Measurements from ENCODE around the gene UBE2E1.

The UBE2E1 gene

DNA sequence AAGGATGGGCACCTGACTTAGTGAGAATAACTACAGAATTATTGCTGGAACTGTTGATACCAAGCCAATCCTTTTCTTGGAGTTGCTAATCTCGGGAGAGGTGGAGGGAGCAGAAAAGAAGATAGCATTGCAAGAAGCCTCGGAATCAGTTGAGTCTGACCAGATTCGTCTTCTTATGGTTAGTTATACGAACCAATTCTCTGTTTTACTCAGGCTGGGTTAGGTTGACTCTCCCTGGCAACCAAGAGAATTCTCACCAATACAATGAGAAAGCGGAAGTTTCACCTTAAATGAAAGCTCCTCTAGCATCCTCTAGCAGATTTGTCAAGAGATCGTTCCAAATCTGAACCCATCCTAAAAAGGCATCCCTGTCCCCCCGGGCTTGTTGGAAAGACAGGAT, 43.5 kb upstream of the UBE2E1 start:
- TF ChIP-seq, protein P1, sequence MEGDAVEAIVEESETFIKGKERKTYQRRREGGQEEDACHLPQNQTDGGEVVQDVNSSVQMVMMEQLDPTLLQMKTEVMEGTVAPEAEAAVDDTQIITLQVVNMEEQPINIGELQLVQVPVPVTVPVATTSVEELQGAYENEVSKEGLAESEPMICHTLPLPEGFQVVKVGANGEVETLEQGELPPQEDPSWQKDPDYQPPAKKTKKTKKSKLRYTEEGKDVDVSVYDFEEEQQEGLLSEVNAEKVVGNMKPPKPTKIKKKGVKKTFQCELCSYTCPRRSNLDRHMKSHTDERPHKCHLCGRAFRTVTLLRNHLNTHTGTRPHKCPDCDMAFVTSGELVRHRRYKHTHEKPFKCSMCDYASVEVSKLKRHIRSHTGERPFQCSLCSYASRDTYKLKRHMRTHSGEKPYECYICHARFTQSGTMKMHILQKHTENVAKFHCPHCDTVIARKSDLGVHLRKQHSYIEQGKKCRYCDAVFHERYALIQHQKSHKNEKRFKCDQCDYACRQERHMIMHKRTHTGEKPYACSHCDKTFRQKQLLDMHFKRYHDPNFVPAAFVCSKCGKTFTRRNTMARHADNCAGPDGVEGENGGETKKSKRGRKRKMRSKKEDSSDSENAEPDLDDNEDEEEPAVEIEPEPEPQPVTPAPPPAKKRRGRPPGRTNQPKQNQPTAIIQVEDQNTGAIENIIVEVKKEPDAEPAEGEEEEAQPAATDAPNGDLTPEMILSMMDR (IDR thresholded peaks at IDR 0.05; ENCODE audit: low read depth, low read length, missing control alignments): no peak
- H3K4me3 ChIP-seq (ENCODE audit: low read depth, low read length): peak overlapping the region; percentile 17; the same call in 1 of the 2 replicates
- peak; percentile 80 for DNase-seq (ENCODE audit: low read depth)

DNA sequence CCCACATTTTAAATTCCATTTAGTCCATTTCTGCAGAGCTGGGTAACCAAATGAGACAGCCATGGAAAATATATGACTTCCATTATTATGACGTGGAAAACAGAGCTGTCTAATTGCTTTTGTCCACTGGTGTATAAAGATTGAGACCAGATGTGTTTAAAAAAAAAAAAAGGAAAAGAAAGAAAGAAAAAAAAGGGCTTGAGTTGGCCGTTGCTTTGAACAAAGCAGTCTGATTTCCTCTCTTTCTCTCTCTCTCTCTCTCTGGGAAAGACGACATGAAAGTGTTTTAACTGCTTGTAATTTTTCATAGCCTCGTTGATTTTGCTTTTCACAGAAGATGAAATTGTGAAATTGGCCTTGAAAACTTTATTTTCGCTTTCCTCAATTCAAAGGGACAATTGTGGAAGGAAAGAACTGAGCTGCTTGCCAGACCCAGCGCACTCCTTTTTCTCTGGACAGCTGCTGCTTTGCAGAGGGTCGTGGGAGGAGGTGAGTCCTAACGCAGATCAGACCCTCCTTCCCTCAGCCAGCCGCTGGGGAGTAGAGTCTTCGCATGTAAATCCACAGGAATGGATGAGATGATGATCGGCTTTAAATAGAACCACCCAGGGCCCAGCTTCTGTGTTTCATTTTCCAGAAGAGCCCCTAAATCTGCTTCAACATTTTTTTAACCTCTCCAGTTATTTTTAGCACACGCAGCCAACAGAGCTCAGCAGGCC, 42.8 kb upstream of the UBE2E1 start:
- TF ChIP-seq, protein P1 (IDR thresholded peaks at IDR 0.05; ENCODE audit: low read depth, low read length, missing control alignments): no peak
- no peak for DNase-seq (ENCODE audit: low read depth)
- H3K4me3 ChIP-seq (ENCODE audit: low read depth, low read length): peak overlapping the region; percentile 17; the same call in 1 of the 2 replicates

DNA sequence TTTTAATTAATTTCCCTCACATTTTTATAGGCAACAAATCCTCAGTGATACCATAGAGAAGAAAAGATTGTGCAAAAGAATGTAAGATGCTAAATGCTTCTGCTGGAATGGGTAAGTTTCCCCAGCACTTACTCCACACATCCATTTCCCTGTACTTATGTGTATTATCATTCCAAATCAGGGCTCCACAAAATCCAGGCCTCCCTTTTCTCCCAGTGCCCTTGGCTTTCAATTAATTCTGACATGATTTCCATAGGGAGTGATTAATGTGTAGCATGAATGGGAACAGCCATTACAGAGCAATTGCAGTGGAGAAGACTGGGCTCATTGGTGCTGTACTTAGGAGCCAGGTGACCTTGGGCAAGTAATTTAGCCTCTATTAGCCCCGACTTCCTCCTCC, 41.3 kb upstream of the UBE2E1 start:
- H3K4me3 ChIP-seq (ENCODE audit: low read depth, low read length): no peak overlapping the region
- DNase-seq (ENCODE audit: low read depth): no peak
- TF ChIP-seq, protein P1 (IDR thresholded peaks at IDR 0.05; ENCODE audit: low read depth, low read length, missing control alignments): no peak

DNA sequence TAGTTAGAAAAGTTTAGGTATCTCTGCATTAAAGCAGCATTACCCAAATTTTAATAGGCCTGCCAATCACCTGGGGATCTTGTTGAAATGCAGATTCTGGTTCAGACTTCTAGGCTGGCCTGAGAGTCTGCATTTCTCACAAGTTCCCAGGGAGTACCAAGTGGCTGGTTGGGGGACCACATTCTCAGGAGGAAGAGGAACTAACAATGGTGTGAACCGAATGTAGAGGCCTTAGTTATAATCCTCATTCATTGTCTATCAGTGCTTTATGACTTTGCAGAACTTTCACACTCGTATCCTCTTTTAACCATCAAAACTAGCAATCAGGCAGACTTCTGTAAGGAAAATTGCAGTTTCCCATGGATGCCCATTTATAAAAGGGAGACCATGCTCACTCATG, 38.2 kb upstream of the UBE2E1 start:
- TF ChIP-seq, protein P1 (IDR thresholded peaks at IDR 0.05; ENCODE audit: low read depth, low read length, missing control alignments): no peak

DNA sequence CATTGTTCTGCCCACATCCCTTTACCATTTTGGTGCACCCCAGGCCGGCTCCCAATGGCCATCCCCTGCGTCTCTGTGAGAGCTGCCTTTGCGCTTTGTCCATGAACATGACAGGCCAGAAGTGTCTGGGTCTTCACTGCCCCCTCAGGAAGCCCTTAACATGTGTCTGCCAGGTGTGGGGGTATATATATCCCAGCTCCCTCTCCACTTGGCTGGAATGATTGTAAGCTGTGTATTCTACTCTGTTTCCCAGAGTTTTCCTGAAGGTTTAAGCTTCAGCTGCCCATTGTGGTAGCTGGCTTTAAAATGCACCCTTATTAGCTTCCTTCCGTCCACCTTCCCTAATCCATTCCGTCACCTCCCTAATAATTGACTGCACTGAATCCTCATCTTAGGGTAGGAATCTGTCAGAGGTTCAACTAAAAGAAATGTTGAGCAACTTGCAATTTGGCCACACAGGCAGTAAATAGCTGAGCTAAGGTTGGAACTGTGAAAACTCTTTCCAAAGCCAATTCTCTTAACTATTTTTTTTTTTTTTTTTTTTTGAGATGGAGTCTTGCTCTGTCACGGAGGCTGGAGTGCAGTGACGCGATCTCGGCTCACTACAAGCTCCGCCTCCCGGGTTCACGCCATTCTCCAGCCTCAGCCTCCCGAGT, 30.4 kb upstream of the UBE2E1 start:
- TF ChIP-seq, protein P1 (IDR thresholded peaks at IDR 0.05; ENCODE audit: low read depth, low read length, missing control alignments): no peak
- H3K4me3 ChIP-seq (ENCODE audit: low read depth, low read length): no peak overlapping the region
- DNase-seq (ENCODE audit: low read depth): no peak

More for the DNA sequence above, 38.2 kb upstream of the UBE2E1 start:
- H3K4me3 ChIP-seq (ENCODE audit: low read depth, low read length): no peak overlapping the region
- DNase-seq (ENCODE audit: low read depth): no peak

DNA sequence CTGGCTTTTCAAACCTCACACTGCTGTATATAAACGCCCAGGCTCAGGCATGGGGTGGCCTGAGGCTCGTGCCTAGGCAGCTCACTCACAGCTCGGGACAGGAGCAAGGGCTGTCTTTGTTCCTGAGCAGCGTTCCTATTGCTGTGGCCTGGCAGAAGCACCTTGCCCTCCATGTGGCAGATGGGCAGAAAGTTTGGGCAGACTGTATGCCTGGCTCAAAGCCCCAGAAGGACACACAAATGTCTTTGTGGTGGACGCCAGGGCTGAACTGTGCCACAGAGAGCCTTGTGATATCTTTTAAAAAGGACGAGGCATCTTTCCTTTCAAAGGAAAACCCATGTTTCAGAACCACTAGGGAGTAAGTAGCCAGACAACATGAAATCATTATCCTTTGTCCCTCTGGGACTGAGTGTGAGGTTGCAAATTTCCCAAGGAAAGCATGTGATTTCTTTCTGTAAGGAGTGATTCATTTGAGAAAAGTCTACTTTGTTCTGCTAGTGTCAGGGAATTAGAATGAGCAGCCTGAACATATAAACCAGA, 29.3 kb upstream of the UBE2E1 start:
- DNase-seq (ENCODE audit: low read depth): no peak
- no peak overlapping the region for H3K4me3 ChIP-seq (ENCODE audit: low read depth, low read length)
- TF ChIP-seq, protein P1 (IDR thresholded peaks at IDR 0.05; ENCODE audit: low read depth, low read length, missing control alignments): no peak
